GF-D8 (cell line): ENCODE measurements around the gene CDC23.
"Not testable (repeated sequence)": the region's sequence is repeated elsewhere in the genome, so short reads cannot be mapped to it uniquely, and the experiment has no call there.

Source experiments
- DNase-seq: peaks from one replicate; lab custom pipeline; 2025; lab: John Stamatoyannopoulos, UW

The CDC23 gene

GRCh38 chr5:138213161-138214029 lies at the start of gene CDC23:
Gene CDC23, minus strand, starts transcription at chr5:138213323. Its CDS starts 11 bp downstream, at chr5:138213312.
- DNase-seq: peak; percentile 86

- DNase-seq: no peak
These were observed 45.7 kb upstream of the CDC23 start for GRCh38 chr5:138258704-138259292.

- no peak for DNase-seq
These were observed 44.5 kb upstream of the CDC23 start for GRCh38 chr5:138257583-138257982.

GRCh38 chr5:138252944-138253343 lies 39.8 kb upstream of the CDC23 start:
- DNase-seq: no peak

- not testable (repeated sequence) for DNase-seq
These were observed 34.7 kb upstream of the CDC23 start for GRCh38 chr5:138247800-138248199.

GRCh38 chr5:138246822-138247221 lies 33.7 kb upstream of the CDC23 start:
- DNase-seq: no peak

- no peak for DNase-seq
These were observed 33.2 kb upstream of the CDC23 start for GRCh38 chr5:138246334-138246733.

- no peak for DNase-seq
These were observed 32.6 kb upstream of the CDC23 start for GRCh38 chr5:138245717-138246116.

GRCh38 chr5:138243794-138244193 lies 30.7 kb upstream of the CDC23 start:
- no peak for DNase-seq

- DNase-seq: no peak
These were observed 28.8 kb upstream of the CDC23 start for GRCh38 chr5:138241688-138242571.

GRCh38 chr5:138240650-138241385 lies 27.7 kb upstream of the CDC23 start:
- DNase-seq: peak; percentile 7

GRCh38 chr5:138238034-138238433 lies 24.9 kb upstream of the CDC23 start:
- DNase-seq: no peak

- no peak for DNase-seq
These were observed 21.5 kb upstream of the CDC23 start for GRCh38 chr5:138234651-138235050.

- DNase-seq: no peak
These were observed 20.2 kb upstream of the CDC23 start for GRCh38 chr5:138233280-138233679.

GRCh38 chr5:138230981-138231589 lies 18.0 kb upstream of the CDC23 start:
- no peak for DNase-seq

GRCh38 chr5:138230261-138230660 lies 17.1 kb upstream of the CDC23 start:
- no peak for DNase-seq

GRCh38 chr5:138229387-138229786 lies 16.3 kb upstream of the CDC23 start:
- no peak for DNase-seq

- DNase-seq: no peak
These were observed 13.8 kb upstream of the CDC23 start for GRCh38 chr5:138226910-138227309.

GRCh38 chr5:138224712-138225111 lies 11.6 kb upstream of the CDC23 start:
- no peak for DNase-seq

GRCh38 chr5:138223532-138223931 lies 10.4 kb upstream of the CDC23 start:
- no peak for DNase-seq

GRCh38 chr5:138216799-138217198 lies 3.7 kb upstream of the CDC23 start:
- DNase-seq: no peak
